K562 (cell line): ENCODE data around the gene ASB10. TPM values are rescaled to one million over a fixed set of nuclear protein-coding genes. Genes with fewer than 3 reads are reported as not detected.

Source experiments
- CBFA2T2 ChIP-seq: fragments of 450-650 bp; conservative IDR thresholded peaks from 2 replicates; pipeline ENCODE4 v1.6.1; 2017; ENCODE audit warnings: mild to moderate bottlenecking
- CBFB ChIP-seq: sonication (generic); formaldehyde crosslinking; IDR thresholded peaks from 2 replicates; pipeline ENCODE4 v1.4.0; 2020; ENCODE audit warnings: mild to moderate bottlenecking, missing genetic modification reagents
- CBX1 ChIP-seq: sonication (generic); IDR thresholded peaks from 2 replicates; pipeline ENCODE4 v1.6.1; 2016; ENCODE audit warnings: antibody characterized with exemption, low read depth, mild to moderate bottlenecking
- CBX3 ChIP-seq, 2 experiments: IDR thresholded peaks; 1 replicate in 1 of 2; 2 replicates in 1 of 2; pipeline ENCODE4 v1.6.1; 2012; ENCODE audit warnings: inconsistent platforms in 2 of 2, low read length in 2 of 2, borderline replicate concordance in 1 of 2, control low read depth in 1 of 2
- ETV6 ChIP-seq, 3 experiments: fragments of 150-350 bp in 1 of 3; sonication (generic) in 1 of 3; formaldehyde crosslinking in 1 of 3; IDR thresholded peaks; 2 replicates each; pipeline versions ENCODE4 v1.6.1 to v1.8.0; 2014 to 2022; ENCODE audit warnings: borderline replicate concordance in 2 of 3, low read depth in 2 of 3, antibody characterized with exemption in 1 of 3, low read length in 1 of 3, mild to moderate bottlenecking in 1 of 3, missing genetic modification reagents in 1 of 3
- GATA2 ChIP-seq: sonication (generic); formaldehyde crosslinking; IDR thresholded peaks from 2 replicates; pipeline ENCODE4 v1.4.0; 2020; ENCODE audit warnings: mild to moderate bottlenecking, missing genetic modification reagents
- HSF4 ChIP-seq: fragments of 250-450 bp; sonication (Bioruptor Pico); IDR thresholded peaks from 2 replicates; pipeline ENCODE4 v2.1.2; 2022; ENCODE audit warnings: mild to moderate bottlenecking, moderate library complexity, borderline replicate concordance
- JUNB ChIP-seq: fragments of 450-650 bp; formaldehyde crosslinking; conservative IDR thresholded peaks from 2 replicates; pipeline ENCODE4 v1.4.0; 2020; ENCODE audit warnings: mild to moderate bottlenecking
- KDM5B ChIP-seq: fragments of 200-600 bp; sonication (generic); IDR thresholded peaks from 2 replicates; pipeline ENCODE4 v1.6.1; 2012; ENCODE audit warnings: low read depth, mild to moderate bottlenecking, moderate library complexity, low read length, control low read depth, inconsistent platforms; ENCODE audit not compliant: insufficient replicate concordance
- LEF1 ChIP-seq: fragments of 450-650 bp; IDR thresholded peaks from 2 replicates; pipeline ENCODE4 v1.6.1; 2016; ENCODE audit warnings: mild to moderate bottlenecking
- MECOM ChIP-seq: fragments of 250-450 bp; sonication (Bioruptor Pico); IDR thresholded peaks from 2 replicates; pipeline ENCODE4 v1.8.0; 2022; ENCODE audit warnings: inconsistent platforms
- MYBL2 ChIP-seq, 2 experiments: fragments of 450-650 bp in 1 of 2; sonication (generic) in 1 of 2; formaldehyde crosslinking in 1 of 2; IDR thresholded peaks; 2 replicates each; pipeline versions ENCODE4 v1.6.1 to v1.8.1; 2017 to 2022; ENCODE audit warnings: borderline replicate concordance in 1 of 2, inconsistent platforms in 1 of 2, low read depth in 1 of 2, mild to moderate bottlenecking in 1 of 2, missing genetic modification reagents in 1 of 2, moderate library complexity in 1 of 2
- NFE2L1 ChIP-seq: fragments of 450-650 bp; IDR thresholded peaks from 2 replicates; pipeline ENCODE4 v1.6.1; 2016; ENCODE audit warnings: missing genetic modification characterization, low read depth, mild to moderate bottlenecking, missing compliant biosample characterization, moderate library complexity, borderline replicate concordance
- NFIC ChIP-seq: fragments of 450-650 bp; IDR thresholded peaks from 2 replicates; pipeline ENCODE4 v1.6.1; 2017; ENCODE audit warnings: mild to moderate bottlenecking, inconsistent platforms
- PHTF2 ChIP-seq: fragments of 250-450 bp; sonication (Bioruptor Pico); IDR thresholded peaks from 2 replicates; pipeline ENCODE4 v1.5.0; 2021; ENCODE audit warnings: mild to moderate bottlenecking
- RCOR1 ChIP-seq, 2 experiments: IDR thresholded peaks; 2 replicates each; pipeline ENCODE4 v1.6.1; 2012; ENCODE audit warnings: low read depth in 2 of 2, low read length in 2 of 2, borderline replicate concordance in 1 of 2, improper control_type of control experiment in 1 of 2
- STAT5A ChIP-seq: IDR thresholded peaks from 2 replicates; pipeline ENCODE4 v1.6.1; 2012; ENCODE audit warnings: low read length, inconsistent platforms, borderline replicate concordance
- ZC3H8 ChIP-seq: fragments of 450-650 bp; IDR thresholded peaks from 2 replicates; pipeline ENCODE4 v1.6.1; 2017
- ZNF583 ChIP-seq: fragments of 250-450 bp; sonication (Bioruptor Pico); IDR thresholded peaks from 2 replicates; pipeline ENCODE4 v1.4.0; 2020
- polyA plus RNA-seq, 8 experiments: library from polyadenylated mRNA; depleted of rRNA in 4 of 8; stranded (reverse) in 5 of 8; unstranded in 3 of 8; fragments of >200 nt; fragmentation: Nextera tagmentation in 2 of 8; fragmentation: Illumina TruSeq in 1 of 8; extraction: Ambion mirVana in 2 of 8; extraction: Trizol in 1 of 8; gene quantifications; 2 replicates each; pipeline versions ENCODE4 v1.2.1 to v1.2.3, GENCODE V29; 2011 to 2014; ENCODE audit warnings: inconsistent platforms in 1 of 8, missing spikeins in 1 of 8
- total RNA-seq, 7 experiments: library from RNA; depleted of rRNA in 6 of 7; stranded (reverse); fragments of >200 nt in 6 of 7; fragmentation: Illumina TruSeq in 2 of 7; extraction: Trizol in 2 of 7; gene quantifications; 2 replicates each; pipeline versions ENCODE4 v1.2.1 to v1.2.3, GENCODE V29; 2011 to 2021; ENCODE audit warnings: low replicate concordance in 1 of 7
- TF ChIP-seq, protein P1 (sequence below): sonication (generic); formaldehyde crosslinking; IDR thresholded peaks from 2 replicates; pipeline ENCODE4 v1.9.0; 2022; ENCODE audit warnings: mild to moderate bottlenecking, missing genetic modification reagents
- TF ChIP-seq, protein P2 (sequence below): sonication (generic); formaldehyde crosslinking; IDR thresholded peaks from 2 replicates; pipeline ENCODE4 v1.8.0; 2022; ENCODE audit warnings: mild to moderate bottlenecking, missing genetic modification reagents
- TF ChIP-seq, protein P3 (sequence below): fragments of 150-350 bp; conservative IDR thresholded peaks from 2 replicates; pipeline ENCODE4 v1.6.1; 2014; ENCODE audit warnings: low read length
- TF ChIP-seq, protein P4 (sequence below): sonication (generic); formaldehyde crosslinking; IDR thresholded peaks from 2 replicates; pipeline ENCODE4 v1.8.1; 2023; ENCODE audit warnings: mild to moderate bottlenecking, missing genetic modification reagents

The ASB10 gene
- total and polyA plus RNA-seq, 9 of the 15 experiments (the other 6 are each of a cell fraction or from before 2014, with no cell fraction given), result not detected

- TF ChIP-seq ETV6 (IDR thresholded peaks at IDR 0.05; ENCODE audit: borderline replicate concordance in 1 of 2, low read depth in 2 of 2, low read length in 1 of 2) (no peak), ETV6 (CRISPR knock-in tag; IDR thresholded peaks at IDR 0.05; ENCODE audit: borderline replicate concordance) (no peak), JUNB (CRISPR knock-in tag) (no peak), PHTF2 (0 out of 2 replicates have a peak, but pooled peaks have one; percentile 56), ZNF583 (no peak), NFE2L1 (tag) (no peak), HSF4 (CRISPR knock-in tag) (no peak), LEF1 (peak; percentile 87), STAT5A (peak; percentile 63; the same call in 1 of the 2 replicates), CBX3 (IDR thresholded peaks at IDR 0.05; ENCODE audit: borderline replicate concordance in 1 of 2, low read length in 2 of 2) (peak in 1 of 2 experiments; percentile 64; a peak in 1 of 3 replicates), CBFA2T2 (peak; percentile 80), ZC3H8 (no peak), CBFB (CRISPR knock-in tag) (peak; percentile 76; the same call in 1 of the 2 replicates), CBX1 (no peak), GATA2 (CRISPR knock-in tag) (peak; percentile 66), MECOM (peak; percentile 39; the same call in 1 of the 2 replicates), MYBL2 (IDR thresholded peaks at IDR 0.05; ENCODE audit: low read depth) (no peak), MYBL2 (CRISPR knock-in tag; IDR thresholded peaks at IDR 0.05; ENCODE audit: borderline replicate concordance) (no peak), RCOR1 (IDR thresholded peaks at IDR 0.05; ENCODE audit: borderline replicate concordance in 1 of 2, low read depth in 2 of 2, low read length in 2 of 2) (peak; percentile 85 to 98), KDM5B (no peak), NFIC (no peak)
- TF ChIP-seq, protein P1, sequence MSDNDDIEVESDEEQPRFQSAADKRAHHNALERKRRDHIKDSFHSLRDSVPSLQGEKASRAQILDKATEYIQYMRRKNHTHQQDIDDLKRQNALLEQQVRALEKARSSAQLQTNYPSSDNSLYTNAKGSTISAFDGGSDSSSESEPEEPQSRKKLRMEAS, result no peak; the same call in 1 of the 2 replicates
- TF ChIP-seq, protein P2, sequence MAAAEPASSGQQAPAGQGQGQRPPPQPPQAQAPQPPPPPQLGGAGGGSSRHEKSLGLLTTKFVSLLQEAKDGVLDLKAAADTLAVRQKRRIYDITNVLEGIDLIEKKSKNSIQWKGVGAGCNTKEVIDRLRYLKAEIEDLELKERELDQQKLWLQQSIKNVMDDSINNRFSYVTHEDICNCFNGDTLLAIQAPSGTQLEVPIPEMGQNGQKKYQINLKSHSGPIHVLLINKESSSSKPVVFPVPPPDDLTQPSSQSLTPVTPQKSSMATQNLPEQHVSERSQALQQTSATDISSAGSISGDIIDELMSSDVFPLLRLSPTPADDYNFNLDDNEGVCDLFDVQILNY (CRISPR knock-in tag), result peak; percentile 61; the same call in 1 of the 2 replicates
- TF ChIP-seq, protein P3, sequence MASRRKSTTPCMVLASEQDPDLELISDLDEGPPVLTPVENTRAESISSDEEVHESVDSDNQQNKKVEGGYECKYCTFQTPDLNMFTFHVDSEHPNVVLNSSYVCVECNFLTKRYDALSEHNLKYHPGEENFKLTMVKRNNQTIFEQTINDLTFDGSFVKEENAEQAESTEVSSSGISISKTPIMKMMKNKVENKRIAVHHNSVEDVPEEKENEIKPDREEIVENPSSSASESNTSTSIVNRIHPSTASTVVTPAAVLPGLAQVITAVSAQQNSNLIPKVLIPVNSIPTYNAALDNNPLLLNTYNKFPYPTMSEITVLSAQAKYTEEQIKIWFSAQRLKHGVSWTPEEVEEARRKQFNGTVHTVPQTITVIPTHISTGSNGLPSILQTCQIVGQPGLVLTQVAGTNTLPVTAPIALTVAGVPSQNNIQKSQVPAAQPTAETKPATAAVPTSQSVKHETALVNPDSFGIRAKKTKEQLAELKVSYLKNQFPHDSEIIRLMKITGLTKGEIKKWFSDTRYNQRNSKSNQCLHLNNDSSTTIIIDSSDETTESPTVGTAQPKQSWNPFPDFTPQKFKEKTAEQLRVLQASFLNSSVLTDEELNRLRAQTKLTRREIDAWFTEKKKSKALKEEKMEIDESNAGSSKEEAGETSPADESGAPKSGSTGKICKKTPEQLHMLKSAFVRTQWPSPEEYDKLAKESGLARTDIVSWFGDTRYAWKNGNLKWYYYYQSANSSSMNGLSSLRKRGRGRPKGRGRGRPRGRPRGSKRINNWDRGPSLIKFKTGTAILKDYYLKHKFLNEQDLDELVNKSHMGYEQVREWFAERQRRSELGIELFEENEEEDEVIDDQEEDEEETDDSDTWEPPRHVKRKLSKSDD, result no peak
- TF ChIP-seq, protein P4, sequence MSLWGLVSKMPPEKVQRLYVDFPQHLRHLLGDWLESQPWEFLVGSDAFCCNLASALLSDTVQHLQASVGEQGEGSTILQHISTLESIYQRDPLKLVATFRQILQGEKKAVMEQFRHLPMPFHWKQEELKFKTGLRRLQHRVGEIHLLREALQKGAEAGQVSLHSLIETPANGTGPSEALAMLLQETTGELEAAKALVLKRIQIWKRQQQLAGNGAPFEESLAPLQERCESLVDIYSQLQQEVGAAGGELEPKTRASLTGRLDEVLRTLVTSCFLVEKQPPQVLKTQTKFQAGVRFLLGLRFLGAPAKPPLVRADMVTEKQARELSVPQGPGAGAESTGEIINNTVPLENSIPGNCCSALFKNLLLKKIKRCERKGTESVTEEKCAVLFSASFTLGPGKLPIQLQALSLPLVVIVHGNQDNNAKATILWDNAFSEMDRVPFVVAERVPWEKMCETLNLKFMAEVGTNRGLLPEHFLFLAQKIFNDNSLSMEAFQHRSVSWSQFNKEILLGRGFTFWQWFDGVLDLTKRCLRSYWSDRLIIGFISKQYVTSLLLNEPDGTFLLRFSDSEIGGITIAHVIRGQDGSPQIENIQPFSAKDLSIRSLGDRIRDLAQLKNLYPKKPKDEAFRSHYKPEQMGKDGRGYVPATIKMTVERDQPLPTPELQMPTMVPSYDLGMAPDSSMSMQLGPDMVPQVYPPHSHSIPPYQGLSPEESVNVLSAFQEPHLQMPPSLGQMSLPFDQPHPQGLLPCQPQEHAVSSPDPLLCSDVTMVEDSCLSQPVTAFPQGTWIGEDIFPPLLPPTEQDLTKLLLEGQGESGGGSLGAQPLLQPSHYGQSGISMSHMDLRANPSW (CRISPR knock-in tag), result 0 out of 2 replicates have a peak, but pooled peaks have one; percentile 54
These were observed 19.9 kb upstream of the ASB10 start (continued) for GRCh38 chr7:151206914-151207313.
